PC-3 (cell line): Measurements from ENCODE around the gene PCBP1. TPM values are rescaled to one million over a fixed set of nuclear protein-coding genes. Genes with fewer than 3 reads are reported as not detected.

ENCODE experiments used
- ATAC-seq: fragments of 200-7000 bp; cut with Tn5 transposase; 2 replicates; pipeline ENCODE4 v1.9.1; 2020; ENCODE audit warnings: mild to moderate bottlenecking, moderate library complexity
- BruUV-seq: library from RNA; stranded (reverse); fragments of 400-500 nt; replicated peaks from 2 replicates; lab custom pipeline; 2021; lab: Mats Ljungman, UMichigan
- CTCF ChIA-PET: fragments of 300-600 bp; sonication (Branson Sonifier 250); formaldehyde crosslinking; loops from one replicate; lab custom pipeline; 2022; ENCODE audit warnings: antibody characterized with exemption; lab: Charles Lee
- POLR2A ChIA-PET: fragments of 300-600 bp; sonication (Branson Sonifier 250); formaldehyde crosslinking; loops from one replicate; lab custom pipeline; 2022; ENCODE audit warnings: antibody characterized with exemption; ENCODE audit not compliant: unreplicated experiment; lab: Charles Lee
- DNase-seq: peaks from one replicate; pipeline ENCODE4 v3.0.0-alpha.2; 2015
- H2AFZ ChIP-seq: fragments of 300-600 bp; sonication (generic); 2 replicates; pipeline ENCODE4 v1.6.0; 2016; ENCODE audit warnings: antibody characterized with exemption, low read length
- H3F3A ChIP-seq: fragments of 300-600 bp; sonication (generic); one replicate; pipeline ENCODE4 v1.6.0; 2017; ENCODE audit warnings: antibody characterized with exemption, low read length, control low read depth, mild to moderate bottlenecking; ENCODE audit not compliant: unreplicated experiment
- H3K27ac ChIP-seq: fragments of 300-600 bp; sonication (generic); 2 replicates; pipeline ENCODE4 v1.5.1; 2016; ENCODE audit warnings: mild to moderate bottlenecking, low read length
- H3K27me3 ChIP-seq: fragments of 300-600 bp; sonication (generic); 2 replicates; pipeline ENCODE4 v1.6.1; 2016; ENCODE audit warnings: low read length, mixed read lengths
- H3K36me3 ChIP-seq: fragments of 300-600 bp; sonication (generic); 2 replicates; pipeline ENCODE4 v1.6.1; 2016; ENCODE audit warnings: low read depth, mixed run types, low read length, mixed read lengths
- H3K4me1 ChIP-seq: fragments of 300-600 bp; sonication (generic); 2 replicates; pipeline ENCODE4 v1.5.1; 2016; ENCODE audit warnings: low read length; ENCODE audit not compliant: insufficient read depth
- H3K4me2 ChIP-seq: fragments of 300-600 bp; sonication (generic); 2 replicates; pipeline ENCODE4 v1.6.0; 2016; ENCODE audit warnings: low read length
- H3K4me3 ChIP-seq: fragments of 300-600 bp; sonication (generic); 2 replicates; pipeline ENCODE4 v1.5.1; 2016; ENCODE audit warnings: mild to moderate bottlenecking, low read length, mixed read lengths
- H3K79me2 ChIP-seq: fragments of 300-600 bp; sonication (generic); 2 replicates; pipeline ENCODE4 v1.6.1; 2017; ENCODE audit warnings: low read length, mixed read lengths
- H3K9ac ChIP-seq: fragments of 300-600 bp; sonication (generic); 2 replicates; pipeline ENCODE4 v1.6.0; 2016; ENCODE audit warnings: mild to moderate bottlenecking, low read length
- H3K9me2 ChIP-seq: fragments of 300-600 bp; sonication (generic); replicated peaks from 2 replicates; pipeline ENCODE4 v1.6.1; 2016; ENCODE audit warnings: mixed run types, low read length, mixed read lengths
- H3K9me3 ChIP-seq: fragments of 300-600 bp; sonication (generic); 2 replicates; pipeline ENCODE4 v1.6.1; 2016; ENCODE audit warnings: low read length, mixed read lengths
- H4K20me1 ChIP-seq: fragments of 300-600 bp; sonication (generic); 2 replicates; pipeline ENCODE4 v1.6.1; 2016; ENCODE audit warnings: low read length, mixed read lengths
- CTCF ChIP-seq: fragments of 300-600 bp; sonication (generic); conservative IDR thresholded peaks from 2 replicates; pipeline ENCODE4 v1.5.1; 2017; ENCODE audit warnings: antibody characterized with exemption, low read depth, mild to moderate bottlenecking, low read length
- EZH2 ChIP-seq: fragments of 300-600 bp; sonication (generic); IDR thresholded peaks from one replicate; pipeline ENCODE4 v1.6.1; 2017; ENCODE audit warnings: antibody characterized with exemption, mild to moderate bottlenecking, low read length; ENCODE audit not compliant: unreplicated experiment
- EZH2phosphoT487 ChIP-seq: fragments of 300-600 bp; sonication (generic); IDR thresholded peaks from 2 replicates; pipeline ENCODE4 v1.6.1; 2018; ENCODE audit warnings: mild to moderate bottlenecking, antibody characterized with exemption, low read length, borderline replicate concordance
- intact Hi-C: fragments of 100-400 bp; cut with micrococcal nuclease; formaldehyde crosslinking; loops from 2 replicates; pipeline ENCODE4 v1.9.0; 2023
- total RNA-seq: library from RNA; depleted of rRNA; stranded (reverse); fragments of >200 nt; gene quantifications from 2 replicates; pipeline ENCODE4 v1.2.3, GENCODE V29; 2014

Gene PCBP1
- total RNA-seq, 1 experiment from 2014 or later, result 39.2 TPM

- ChIA-PET CTCF (no interaction called here), POLR2A (no interaction called here)
- no peak overlapping the region for H3K4me3 ChIP-seq
- no TSS peak for BruUV-seq
- intact Hi-C loops, result no loop called here
- TF ChIP-seq EZH2 (no peak), CTCF (no peak), EZH2phosphoT487 (no peak)
- H3K4me1 ChIP-seq, result peaks cover 12% of the 10 kb centered on the region
- no peak overlapping the region for H3K9ac ChIP-seq
- ATAC-seq, result no peak
- H3K9me2 ChIP-seq, result no peaks in the 10 kb centered on the region
- no peaks in the 10 kb centered on the region for H3K9me3 ChIP-seq
- H3K4me2 ChIP-seq, result no peak overlapping the region
- H3K27ac ChIP-seq, result no peak overlapping the region
- H3F3A ChIP-seq, result no peaks in the 10 kb centered on the region
- H3K79me2 ChIP-seq, result no peaks in the 10 kb centered on the region
- DNase-seq, result no peak
- H4K20me1 ChIP-seq, result no peaks in the 10 kb centered on the region
- H3K27me3 ChIP-seq, result no peaks in the 10 kb centered on the region
- H2AFZ ChIP-seq, result no peak overlapping the region
- H3K36me3 ChIP-seq, result no peaks in the 10 kb centered on the region
Observed at GRCh38 chr2:70111752-70112591, 24.7 kb downstream of the PCBP1 start.

- Histone ChIP-seq H3K79me2 (no peaks in the 10 kb centered on the region), H3K4me2 (no peak overlapping the region), H3K9me3 (no peaks in the 10 kb centered on the region), H3K9ac (no peak overlapping the region), H3K36me3 (no peaks in the 10 kb centered on the region), H3K4me1 (peaks cover 7% of the 10 kb centered on the region), H3K27ac (no peak overlapping the region), H3K4me3 (no peak overlapping the region), H3F3A (no peaks in the 10 kb centered on the region), H3K9me2 (no peaks in the 10 kb centered on the region), H2AFZ (no peak overlapping the region), H3K27me3 (no peaks in the 10 kb centered on the region), H4K20me1 (no peaks in the 10 kb centered on the region)
- no peak for DNase-seq
- ChIA-PET POLR2A (no interaction called here), CTCF (no interaction called here)
- BruUV-seq, result no TSS peak
- TF ChIP-seq CTCF (no peak), EZH2 (no peak)
- ATAC-seq, result no peak
- intact Hi-C loops, result no loop called here
Observed at GRCh38 chr2:70113359-70114070, 26.2 kb downstream of the PCBP1 start.
